HG03571 (cell line): ENCODE measurements around the gene FAM184A.
"Not testable (repeated sequence)": the region's sequence is repeated elsewhere in the genome, so short reads cannot be mapped to it uniquely, and the experiment has no call there.

ENCODE experiments used
- ATAC-seq: cut with Tn5 transposase; IDR thresholded peaks from one replicate; pipeline ENCODE4 v1.9.1; 2021; ENCODE audit not compliant: unreplicated experiment

The FAM184A gene

GRCh38 chr6:119102901-119103300 lies 24.4 kb upstream of the FAM184A start:
- ATAC-seq: no peak

GRCh38 chr6:119100115-119100514 lies 21.7 kb upstream of the FAM184A start:
- no peak for ATAC-seq

GRCh38 chr6:119097815-119098361 lies 19.4 kb upstream of the FAM184A start:
- ATAC-seq: not testable (repeated sequence)

GRCh38 chr6:119096721-119097565 lies 18.5 kb upstream of the FAM184A start:
- ATAC-seq: no peak

- no peak for ATAC-seq
Measured at GRCh38 chr6:119090256-119090655, 11.8 kb upstream of the FAM184A start.

GRCh38 chr6:119084784-119085183 lies 6.3 kb upstream of the FAM184A start:
- no peak for ATAC-seq

GRCh38 chr6:119083007-119083406 lies 4.5 kb upstream of the FAM184A start:
- no peak for ATAC-seq

- ATAC-seq: no peak
Measured at GRCh38 chr6:119079283-119079809, 882 bp upstream of the FAM184A start.

GRCh38 chr6:119077643-119078375 lies 655 bp downstream of the FAM184A start:
- peak; percentile 26 for ATAC-seq

- no peak for ATAC-seq
Measured at GRCh38 chr6:119077391-119077642, 1.1 kb downstream of the FAM184A start.

- no peak for ATAC-seq
Measured at GRCh38 chr6:119076576-119077390, 1.7 kb downstream of the FAM184A start.

- ATAC-seq: no peak
Measured at GRCh38 chr6:119076173-119076572, 2.3 kb downstream of the FAM184A start.

GRCh38 chr6:119075200-119075981 lies 3.1 kb downstream of the FAM184A start:
- ATAC-seq: no peak

- no peak for ATAC-seq
Measured at GRCh38 chr6:119073307-119074051, 5.0 kb downstream of the FAM184A start.

GRCh38 chr6:119071576-119071975 lies 6.9 kb downstream of the FAM184A start:
- no peak for ATAC-seq

GRCh38 chr6:119067091-119067490 lies 11.4 kb downstream of the FAM184A start:
- ATAC-seq: no peak

- no peak for ATAC-seq
Measured at GRCh38 chr6:119066517-119066916, 11.9 kb downstream of the FAM184A start.

- no peak for ATAC-seq
Measured at GRCh38 chr6:119065955-119066354, 12.5 kb downstream of the FAM184A start.

GRCh38 chr6:119065382-119065781 lies 13.1 kb downstream of the FAM184A start:
- ATAC-seq: no peak

- ATAC-seq: no peak
Measured at GRCh38 chr6:119063491-119063890, 15.0 kb downstream of the FAM184A start.
